H9 (cell line): ENCODE data around the gene CDC123. TPM values are rescaled to one million over a fixed set of nuclear protein-coding genes. Genes with fewer than 3 reads are reported as not detected.

Experiments
- DNase-seq: peaks from one replicate; pipeline ENCODE4 v3.0.0-alpha.2; 2017
- H2AFZ ChIP-seq: one replicate; pipeline ENCODE4 v1.6.1; 2013; ENCODE audit warnings: mild to moderate bottlenecking, low read length, control low read depth, moderate library complexity
- H2AK5ac ChIP-seq: 2 replicates; pipeline ENCODE4 v1.6.1; 2013; ENCODE audit warnings: low read length, control low read depth, mixed read lengths; ENCODE audit not compliant: insufficient read length
- H2BK120ac ChIP-seq: one replicate; pipeline ENCODE4 v1.6.1; 2013; ENCODE audit warnings: low read depth, mild to moderate bottlenecking, low read length, control low read depth, inconsistent platforms; ENCODE audit not compliant: poor library complexity, severe bottlenecking
- H2BK12ac ChIP-seq: 2 replicates; pipeline ENCODE4 v1.6.1; 2013; ENCODE audit warnings: low read length, control low read depth, mixed read lengths, low read depth; ENCODE audit not compliant: insufficient read length
- H2BK15ac ChIP-seq: 2 replicates; pipeline ENCODE4 v1.6.1; 2013; ENCODE audit warnings: low read depth, low read length, control low read depth
- H2BK20ac ChIP-seq: one replicate; pipeline ENCODE4 v1.6.1; 2013; ENCODE audit warnings: low read depth, mild to moderate bottlenecking, low read length, control low read depth, inconsistent platforms; ENCODE audit not compliant: poor library complexity, severe bottlenecking
- H2BK5ac ChIP-seq: 2 replicates; pipeline ENCODE4 v1.6.1; 2013; ENCODE audit warnings: low read length, control low read depth, mixed read lengths; ENCODE audit not compliant: insufficient read length
- H3K14ac ChIP-seq: 2 replicates; pipeline ENCODE4 v1.6.1; 2013; ENCODE audit warnings: low read length, control low read depth; ENCODE audit not compliant: insufficient read depth
- H3K18ac ChIP-seq: 2 replicates; pipeline ENCODE4 v1.6.1; 2013; ENCODE audit warnings: low read depth, mild to moderate bottlenecking, mixed read lengths, low read length, control low read depth; ENCODE audit not compliant: insufficient read length
- H3K23ac ChIP-seq: 2 replicates; pipeline ENCODE4 v1.6.1; 2013; ENCODE audit warnings: low read length, control low read depth, mixed read lengths, low read depth; ENCODE audit not compliant: insufficient read length
- H3K23me2 ChIP-seq: 2 replicates; pipeline ENCODE4 v1.6.1; 2013; ENCODE audit warnings: low read depth, mild to moderate bottlenecking, mixed read lengths, low read length, control low read depth; ENCODE audit not compliant: insufficient read length, poor library complexity, severe bottlenecking
- H3K27ac ChIP-seq: 2 replicates; pipeline ENCODE4 v1.5.1; 2013; ENCODE audit warnings: low read length, control low read depth, mixed read lengths, low read depth; ENCODE audit not compliant: insufficient read length
- H3K27me3 ChIP-seq: 2 replicates; pipeline ENCODE4 v1.6.1; 2013; ENCODE audit warnings: low read length, control low read depth, inconsistent platforms; ENCODE audit not compliant: insufficient read depth
- H3K4ac ChIP-seq: 2 replicates; pipeline ENCODE4 v1.6.1; 2013; ENCODE audit warnings: low read depth, mild to moderate bottlenecking, control low read depth, inconsistent platforms, low read length, moderate library complexity
- H3K4me1 ChIP-seq: 2 replicates; pipeline ENCODE4 v1.6.1; 2013; ENCODE audit warnings: low read length, control low read depth, inconsistent platforms; ENCODE audit not compliant: insufficient read depth
- H3K4me2 ChIP-seq: 2 replicates; pipeline ENCODE4 v1.6.1; 2013; ENCODE audit warnings: low read length, control low read depth, mixed read lengths; ENCODE audit not compliant: insufficient read length, insufficient read depth
- H3K56ac ChIP-seq: 2 replicates; pipeline ENCODE4 v1.6.1; 2013; ENCODE audit warnings: low read depth, mild to moderate bottlenecking, mixed read lengths, low read length, control low read depth; ENCODE audit not compliant: insufficient read length
- H3K79me1 ChIP-seq: 2 replicates; pipeline ENCODE4 v1.6.1; 2013; ENCODE audit warnings: low read depth, mild to moderate bottlenecking, moderate library complexity, low read length, control low read depth, inconsistent platforms; ENCODE audit not compliant: insufficient read depth, poor library complexity, severe bottlenecking
- H3K79me2 ChIP-seq: 2 replicates; pipeline ENCODE4 v1.6.1; 2013; ENCODE audit warnings: low read length, control low read depth, inconsistent platforms; ENCODE audit not compliant: insufficient read depth
- H3K9ac ChIP-seq: 2 replicates; pipeline ENCODE4 v1.6.1; 2013; ENCODE audit warnings: low read length, control low read depth, mixed read lengths; ENCODE audit not compliant: insufficient read length; ENCODE audit errors: extremely low read depth
- H3K9me3 ChIP-seq: one replicate; pipeline ENCODE4 v1.6.1; 2013; ENCODE audit warnings: low read depth, low read length, inconsistent platforms; ENCODE audit not compliant: control insufficient read depth
- H3T11ph ChIP-seq: one replicate; pipeline ENCODE4 v1.6.1; 2013; ENCODE audit warnings: mild to moderate bottlenecking, low read length, control low read depth, inconsistent platforms
- H4K20me1 ChIP-seq: one replicate; pipeline ENCODE4 v1.6.1; 2013; ENCODE audit not compliant: control insufficient read depth, insufficient read length, insufficient read depth
- H4K5ac ChIP-seq: 2 replicates; pipeline ENCODE4 v1.6.1; 2013; ENCODE audit warnings: low read depth, mild to moderate bottlenecking, mixed read lengths, low read length, control low read depth; ENCODE audit not compliant: insufficient read length
- H4K8ac ChIP-seq: replicated peaks from 2 replicates; pipeline ENCODE4 v1.6.1; 2013; ENCODE audit warnings: low read length, control low read depth, mixed read lengths, low read depth; ENCODE audit not compliant: insufficient read length
- H4K91ac ChIP-seq: 2 replicates; pipeline ENCODE4 v1.6.1; 2013; ENCODE audit warnings: low read depth, mild to moderate bottlenecking, moderate library complexity, mixed read lengths, low read length, control low read depth; ENCODE audit not compliant: insufficient read length
- H3K27ac Mint-ChIP-seq, 3 experiments: 2 replicates in 2 of 3; 3 replicates in 1 of 3; pipeline ENCODE4 v1.8.0; 2020 to 2021; ENCODE audit warnings: mixed read lengths in 3 of 3, mild to moderate bottlenecking in 1 of 3, moderate library complexity in 1 of 3
- H3K27me3 Mint-ChIP-seq: 2 replicates; pipeline ENCODE4 v1.8.0; 2021; ENCODE audit warnings: low read depth, mild to moderate bottlenecking, moderate library complexity, mixed read lengths
- H3K36me3 Mint-ChIP-seq, 3 experiments: 2 replicates in 2 of 3; 3 replicates in 1 of 3; pipeline ENCODE4 v1.8.0; 2020 to 2021; ENCODE audit warnings: low read depth in 3 of 3, mixed read lengths in 3 of 3; ENCODE audit not compliant: insufficient read depth in 1 of 3
- H3K4me1 Mint-ChIP-seq, 2 experiments: 2 replicates each; pipeline ENCODE4 v1.8.0; 2020; ENCODE audit warnings: mixed read lengths in 2 of 2
- H3K4me3 Mint-ChIP-seq, 2 experiments: 2 replicates in 1 of 2; 3 replicates in 1 of 2; pipeline ENCODE4 v1.8.0; 2020 to 2021; ENCODE audit warnings: mild to moderate bottlenecking in 2 of 2, mixed read lengths in 2 of 2, moderate library complexity in 1 of 2
- H3K9me3 Mint-ChIP-seq, 2 experiments: 2 replicates in 1 of 2; 3 replicates in 1 of 2; pipeline ENCODE4 v1.8.0; 2020; ENCODE audit warnings: mild to moderate bottlenecking in 2 of 2, mixed read lengths in 2 of 2, moderate library complexity in 1 of 2
- WGBS: extraction: QIAGEN DNeasy Blood & Tissue Kit; methylation state at CpG from one replicate; pipeline ENCODE4 v1.1.7; 2013; ENCODE audit warnings: missing lambda C conversion rate, low lambda C conversion rate, mixed read lengths; ENCODE audit not compliant: insufficient read length; ENCODE audit errors: extremely low coverage; 5-methylcytosine and 5-hydroxymethylcytosine counted together
- total RNA-seq: library from RNA; stranded (reverse); gene quantifications from 2 replicates; pipeline ENCODE4 v1.2.1, GENCODE V29; 2021
- TF ChIP-seq, protein P1 (sequence below): fragments of 200-600 bp; sonication (generic); conservative IDR thresholded peaks from 3 replicates; pipeline ENCODE4 v1.8.0; 2021; ENCODE audit warnings: antibody characterized with exemption, mild to moderate bottlenecking

The CDC123 gene
- total RNA-seq, 1 experiment from 2014 or later = 159 TPM

DNA sequence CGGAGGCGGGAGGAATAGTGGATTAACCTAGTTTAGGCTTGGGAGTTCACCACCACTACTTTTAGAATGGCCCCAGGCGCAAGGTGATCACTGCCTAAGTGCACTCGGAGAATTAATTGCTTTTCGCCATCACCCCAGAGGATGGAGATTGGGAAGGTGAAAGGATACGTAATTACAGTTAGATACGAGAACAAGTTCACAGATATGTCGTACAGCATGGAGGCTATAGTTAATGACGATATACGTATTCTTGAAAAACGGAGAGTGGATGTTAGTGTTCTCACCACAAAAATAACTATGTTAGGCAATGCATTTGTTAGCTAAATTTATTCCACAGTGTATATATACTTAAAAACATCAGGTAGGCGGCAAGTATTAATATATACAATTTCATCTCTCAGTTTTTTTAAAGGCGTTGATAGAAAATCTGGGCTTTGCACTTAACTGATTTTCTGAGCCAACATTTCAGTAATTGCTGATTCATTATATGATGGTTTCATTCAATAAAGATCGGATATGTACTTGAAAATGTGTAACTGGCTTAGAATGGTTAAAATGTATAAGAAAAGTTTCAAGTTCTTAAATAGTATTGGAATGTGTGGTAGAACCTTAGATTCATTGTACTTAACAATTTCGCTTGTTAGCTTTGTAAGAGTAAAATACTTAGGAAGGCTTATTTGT is 683 bp downstream of the CDC123 start:
- Histone ChIP-seq H2BK120ac (no peak overlapping the region), H3K27ac (peak overlapping the region; percentile 49), H4K5ac (no peak overlapping the region), H2AFZ (no peak overlapping the region), H3T11ph (no peak overlapping the region), H3K4me2 (peak overlapping the region; percentile 80), H3K79me2 (peaks cover 28% of the 10 kb centered on the region), H4K8ac (no peak overlapping the region), H2BK20ac (no peak overlapping the region), H3K18ac (no peak overlapping the region), H3K14ac (0 out of 2 replicates have a peak overlapping the region, but pooled peaks have one; percentile 44), H3K27me3 (no peaks in the 10 kb centered on the region), H3K9me3 (no peaks in the 10 kb centered on the region), H4K20me1 (no peaks in the 10 kb centered on the region), H3K23me2 (peaks cover 4% of the 10 kb centered on the region), H2BK12ac (no peak overlapping the region), H2BK15ac (no peak overlapping the region), H3K23ac (no peak overlapping the region), H4K91ac (no peak overlapping the region), H2AK5ac (no peak overlapping the region), H3K56ac (no peak overlapping the region), H3K9ac (peak overlapping the region; percentile 83), H3K4ac (no peak overlapping the region), H2BK5ac (no peak overlapping the region), H3K79me1 (peaks cover 12% of the 10 kb centered on the region), H3K4me1 (no peaks in the 10 kb centered on the region)
- peaks cover 6 to 16% of the 10 kb centered on the region in 2 experiments for H3K4me1 Mint-ChIP-seq
- no peaks in the 10 kb centered on the region for H3K27me3 Mint-ChIP-seq
- peaks cover 13 to 33% (median 30%) of the 10 kb centered on the region in 3 experiments; a peak in 6 of 7 replicates for H3K36me3 Mint-ChIP-seq
- peak overlapping the region; percentile 89 to 94 for H3K4me3 Mint-ChIP-seq
- no CpG with 5 or more reads among the region's 15 CpGs for WGBS
- H3K27ac Mint-ChIP-seq = peak overlapping the region; percentile 98 to 99 (median 99); a peak in 6 of 7 replicates
- peaks cover 0 to 1% of the 10 kb centered on the region in 2 experiments; a peak in 2 of 5 replicates for H3K9me3 Mint-ChIP-seq
- TF ChIP-seq, protein P1, sequence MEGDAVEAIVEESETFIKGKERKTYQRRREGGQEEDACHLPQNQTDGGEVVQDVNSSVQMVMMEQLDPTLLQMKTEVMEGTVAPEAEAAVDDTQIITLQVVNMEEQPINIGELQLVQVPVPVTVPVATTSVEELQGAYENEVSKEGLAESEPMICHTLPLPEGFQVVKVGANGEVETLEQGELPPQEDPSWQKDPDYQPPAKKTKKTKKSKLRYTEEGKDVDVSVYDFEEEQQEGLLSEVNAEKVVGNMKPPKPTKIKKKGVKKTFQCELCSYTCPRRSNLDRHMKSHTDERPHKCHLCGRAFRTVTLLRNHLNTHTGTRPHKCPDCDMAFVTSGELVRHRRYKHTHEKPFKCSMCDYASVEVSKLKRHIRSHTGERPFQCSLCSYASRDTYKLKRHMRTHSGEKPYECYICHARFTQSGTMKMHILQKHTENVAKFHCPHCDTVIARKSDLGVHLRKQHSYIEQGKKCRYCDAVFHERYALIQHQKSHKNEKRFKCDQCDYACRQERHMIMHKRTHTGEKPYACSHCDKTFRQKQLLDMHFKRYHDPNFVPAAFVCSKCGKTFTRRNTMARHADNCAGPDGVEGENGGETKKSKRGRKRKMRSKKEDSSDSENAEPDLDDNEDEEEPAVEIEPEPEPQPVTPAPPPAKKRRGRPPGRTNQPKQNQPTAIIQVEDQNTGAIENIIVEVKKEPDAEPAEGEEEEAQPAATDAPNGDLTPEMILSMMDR = no peak
- DNase-seq = no peak
